HepG2 (cell line): ENCODE measurements around the gene FIZ1. TPM values are rescaled to one million over a fixed set of nuclear protein-coding genes. Genes with fewer than 3 reads are reported as not detected.

Experiments used
- CREM ChIP-seq, 2 experiments: sonication (generic) in 1 of 2; formaldehyde crosslinking in 1 of 2; IDR thresholded peaks; 2 replicates each; pipeline versions ENCODE4 v1.4.0 to v1.6.1; 2016 to 2020; ENCODE audit warnings: antibody characterized with exemption in 1 of 2, mild to moderate bottlenecking in 1 of 2, missing genetic modification reagents in 1 of 2
- FOXK2 ChIP-seq: fragments of 450-650 bp; IDR thresholded peaks from 2 replicates; pipeline ENCODE4 v1.6.1; 2016
- NCOA1 ChIP-seq: sonication (generic); formaldehyde crosslinking; IDR thresholded peaks from 2 replicates; pipeline ENCODE4 v1.9.0; 2021; ENCODE audit warnings: missing genetic modification reagents
- NCOA5 ChIP-seq: sonication (generic); formaldehyde crosslinking; IDR thresholded peaks from 2 replicates; pipeline ENCODE4 v1.4.0; 2020; ENCODE audit warnings: missing genetic modification reagents
- POLR2A ChIP-seq, 2 experiments: IDR thresholded peaks; 2 replicates each; pipeline ENCODE4 v1.6.1; 2011; ENCODE audit warnings: low read depth in 2 of 2, low read length in 2 of 2, mild to moderate bottlenecking in 1 of 2, moderate library complexity in 1 of 2; ENCODE audit not compliant: insufficient read depth in 1 of 2
- RCOR2 ChIP-seq: IDR thresholded peaks from 2 replicates; pipeline ENCODE4 v1.6.1; 2016; ENCODE audit warnings: missing biosample characterization, missing genetic modification reagents
- RFX5 ChIP-seq: IDR thresholded peaks from 2 replicates; pipeline ENCODE4 v1.6.1; 2011; ENCODE audit warnings: low read depth, low read length, improper control_type of control experiment
- SKI ChIP-seq: fragments of 450-650 bp; IDR thresholded peaks from one replicate; pipeline ENCODE4 v1.6.1; 2018; ENCODE audit warnings: mild to moderate bottlenecking; ENCODE audit not compliant: partially characterized antibody
- SNAPC2 ChIP-seq: sonication (generic); formaldehyde crosslinking; IDR thresholded peaks from 2 replicates; pipeline ENCODE4 v1.8.1; 2022; ENCODE audit warnings: mild to moderate bottlenecking, missing genetic modification reagents
- SRSF9 ChIP-seq: fragments of 200-400 bp; formaldehyde crosslinking; IDR thresholded peaks from 2 replicates; pipeline ENCODE4 v1.6.1; 2018; ENCODE audit warnings: borderline replicate concordance, mild to moderate bottlenecking, low read depth, low read length; ENCODE audit not compliant: insufficient read depth, poor library complexity, severe bottlenecking
- ZFY ChIP-seq: sonication (generic); formaldehyde crosslinking; IDR thresholded peaks from 2 replicates; pipeline ENCODE4 v1.4.0; 2020; ENCODE audit warnings: missing genetic modification reagents
- ZNF251 ChIP-seq: sonication (generic); formaldehyde crosslinking; IDR thresholded peaks from 2 replicates; pipeline ENCODE4 v1.9.0; 2021; ENCODE audit warnings: mild to moderate bottlenecking, missing genetic modification reagents
- ZNF33A ChIP-seq: sonication (generic); formaldehyde crosslinking; IDR thresholded peaks from 2 replicates; pipeline ENCODE4 v1.5.1; 2020; ENCODE audit warnings: missing genetic modification reagents, mild to moderate bottlenecking, moderate library complexity, borderline replicate concordance
- ZNF678 ChIP-seq: sonication (generic); formaldehyde crosslinking; IDR thresholded peaks from 2 replicates; pipeline ENCODE4 v1.4.0; 2020; ENCODE audit warnings: mild to moderate bottlenecking, missing genetic modification reagents
- ZNF839 ChIP-seq: sonication (generic); formaldehyde crosslinking; IDR thresholded peaks from 2 replicates; pipeline ENCODE4 v1.4.0; 2020; ENCODE audit warnings: missing genetic modification reagents, mild to moderate bottlenecking, borderline replicate concordance
- polyA plus RNA-seq, 8 experiments: library from polyadenylated mRNA; depleted of rRNA in 3 of 8; stranded (reverse) in 7 of 8; unstranded in 1 of 8; fragments of >200 nt; fragmentation: Illumina TruSeq in 4 of 8; extraction: Trizol in 4 of 8; gene quantifications; 2 replicates each; pipeline versions ENCODE4 v1.2.1 to v1.2.3, GENCODE V29; 2011 to 2016; ENCODE audit warnings: low read depth in 4 of 8, missing spikeins in 1 of 8, mixed read lengths in 1 of 8; ENCODE audit not compliant: insufficient read depth in 1 of 8
- total RNA-seq, 5 experiments: library from RNA; depleted of rRNA; stranded (reverse); fragments of >200 nt; fragmentation: Illumina TruSeq; extraction: Trizol; gene quantifications; 2 replicates each; pipeline ENCODE4 v1.2.3, GENCODE V29; 2016; ENCODE audit warnings: low read depth in 1 of 5
- TF ChIP-seq, protein P1 (sequence below): IDR thresholded peaks from 2 replicates; pipeline ENCODE4 v1.4.0; 2020; ENCODE audit warnings: mild to moderate bottlenecking, missing genetic modification reagents
- TF ChIP-seq, protein P2 (sequence below): sonication (generic); formaldehyde crosslinking; IDR thresholded peaks from 2 replicates; pipeline ENCODE4 v1.5.0; 2020; ENCODE audit warnings: mild to moderate bottlenecking, missing genetic modification reagents
- TF ChIP-seq, protein P3 (sequence below): sonication (generic); formaldehyde crosslinking; IDR thresholded peaks from 2 replicates; pipeline ENCODE4 v1.9.0; 2021; ENCODE audit warnings: missing genetic modification reagents, mild to moderate bottlenecking, borderline replicate concordance
- TF ChIP-seq, protein P4 (sequence below): sonication (generic); formaldehyde crosslinking; IDR thresholded peaks from 2 replicates; pipeline ENCODE4 v1.4.0; 2020; ENCODE audit warnings: mild to moderate bottlenecking, missing genetic modification reagents
- TF ChIP-seq, protein P5 (sequence below): sonication (generic); IDR thresholded peaks from 2 replicates; pipeline ENCODE4 v1.6.1; 2016; ENCODE audit warnings: low read depth, borderline replicate concordance

Gene FIZ1
- total and polyA plus RNA-seq, 2 of the 13 experiments (the other 11 are each of a cell fraction or from before 2014, with no cell fraction given): 3.6 to 5.9 TPM

DNA sequence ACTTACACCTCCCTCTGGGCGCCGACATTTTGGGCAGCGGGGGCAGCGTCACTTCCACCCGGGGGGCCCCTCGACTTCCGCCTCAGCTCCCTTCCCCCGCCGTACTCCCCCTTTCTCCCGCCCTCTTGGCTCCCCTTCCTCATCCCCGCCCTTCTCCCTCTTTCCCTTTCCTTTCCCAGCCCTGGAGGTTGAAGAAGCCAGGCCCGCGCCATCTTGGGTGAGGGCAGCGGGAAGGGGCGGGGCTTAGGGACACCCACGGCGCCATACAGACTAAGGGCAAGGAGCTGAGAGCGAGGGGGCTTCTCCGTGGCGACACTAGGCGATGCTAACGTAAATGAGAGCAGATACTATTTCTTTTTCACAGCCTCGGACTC lies at the start of gene FIZ1 (continued):
- TF ChIP-seq SRSF9 (no peak), RCOR2 (CRISPR knock-in tag) (no peak; the same call in 1 of the 2 replicates), ZNF839 (no peak), NCOA1 (CRISPR knock-in tag) (no peak), ZNF251 (CRISPR knock-in tag) (no peak), FOXK2 (no peak), CREM (IDR thresholded peaks at IDR 0.05) (peak; percentile 93), CREM (CRISPR knock-in tag; IDR thresholded peaks at IDR 0.05) (no peak), ZNF678 (CRISPR knock-in tag) (no peak), NCOA5 (CRISPR knock-in tag) (no peak), SNAPC2 (no peak), ZFY (CRISPR knock-in tag) (peak; percentile 50; the same call in 1 of the 2 replicates), ZNF33A (no peak), RFX5 (no peak), SKI (no peak), POLR2A (IDR thresholded peaks at IDR 0.05; ENCODE audit: insufficient read depth in 1 of 2, low read depth in 2 of 2, low read length in 2 of 2) (no peak)
- TF ChIP-seq, protein P1, sequence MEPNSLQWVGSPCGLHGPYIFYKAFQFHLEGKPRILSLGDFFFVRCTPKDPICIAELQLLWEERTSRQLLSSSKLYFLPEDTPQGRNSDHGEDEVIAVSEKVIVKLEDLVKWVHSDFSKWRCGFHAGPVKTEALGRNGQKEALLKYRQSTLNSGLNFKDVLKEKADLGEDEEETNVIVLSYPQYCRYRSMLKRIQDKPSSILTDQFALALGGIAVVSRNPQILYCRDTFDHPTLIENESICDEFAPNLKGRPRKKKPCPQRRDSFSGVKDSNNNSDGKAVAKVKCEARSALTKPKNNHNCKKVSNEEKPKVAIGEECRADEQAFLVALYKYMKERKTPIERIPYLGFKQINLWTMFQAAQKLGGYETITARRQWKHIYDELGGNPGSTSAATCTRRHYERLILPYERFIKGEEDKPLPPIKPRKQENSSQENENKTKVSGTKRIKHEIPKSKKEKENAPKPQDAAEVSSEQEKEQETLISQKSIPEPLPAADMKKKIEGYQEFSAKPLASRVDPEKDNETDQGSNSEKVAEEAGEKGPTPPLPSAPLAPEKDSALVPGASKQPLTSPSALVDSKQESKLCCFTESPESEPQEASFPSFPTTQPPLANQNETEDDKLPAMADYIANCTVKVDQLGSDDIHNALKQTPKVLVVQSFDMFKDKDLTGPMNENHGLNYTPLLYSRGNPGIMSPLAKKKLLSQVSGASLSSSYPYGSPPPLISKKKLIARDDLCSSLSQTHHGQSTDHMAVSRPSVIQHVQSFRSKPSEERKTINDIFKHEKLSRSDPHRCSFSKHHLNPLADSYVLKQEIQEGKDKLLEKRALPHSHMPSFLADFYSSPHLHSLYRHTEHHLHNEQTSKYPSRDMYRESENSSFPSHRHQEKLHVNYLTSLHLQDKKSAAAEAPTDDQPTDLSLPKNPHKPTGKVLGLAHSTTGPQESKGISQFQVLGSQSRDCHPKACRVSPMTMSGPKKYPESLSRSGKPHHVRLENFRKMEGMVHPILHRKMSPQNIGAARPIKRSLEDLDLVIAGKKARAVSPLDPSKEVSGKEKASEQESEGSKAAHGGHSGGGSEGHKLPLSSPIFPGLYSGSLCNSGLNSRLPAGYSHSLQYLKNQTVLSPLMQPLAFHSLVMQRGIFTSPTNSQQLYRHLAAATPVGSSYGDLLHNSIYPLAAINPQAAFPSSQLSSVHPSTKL (CRISPR knock-in tag): no peak
- TF ChIP-seq, protein P2, sequence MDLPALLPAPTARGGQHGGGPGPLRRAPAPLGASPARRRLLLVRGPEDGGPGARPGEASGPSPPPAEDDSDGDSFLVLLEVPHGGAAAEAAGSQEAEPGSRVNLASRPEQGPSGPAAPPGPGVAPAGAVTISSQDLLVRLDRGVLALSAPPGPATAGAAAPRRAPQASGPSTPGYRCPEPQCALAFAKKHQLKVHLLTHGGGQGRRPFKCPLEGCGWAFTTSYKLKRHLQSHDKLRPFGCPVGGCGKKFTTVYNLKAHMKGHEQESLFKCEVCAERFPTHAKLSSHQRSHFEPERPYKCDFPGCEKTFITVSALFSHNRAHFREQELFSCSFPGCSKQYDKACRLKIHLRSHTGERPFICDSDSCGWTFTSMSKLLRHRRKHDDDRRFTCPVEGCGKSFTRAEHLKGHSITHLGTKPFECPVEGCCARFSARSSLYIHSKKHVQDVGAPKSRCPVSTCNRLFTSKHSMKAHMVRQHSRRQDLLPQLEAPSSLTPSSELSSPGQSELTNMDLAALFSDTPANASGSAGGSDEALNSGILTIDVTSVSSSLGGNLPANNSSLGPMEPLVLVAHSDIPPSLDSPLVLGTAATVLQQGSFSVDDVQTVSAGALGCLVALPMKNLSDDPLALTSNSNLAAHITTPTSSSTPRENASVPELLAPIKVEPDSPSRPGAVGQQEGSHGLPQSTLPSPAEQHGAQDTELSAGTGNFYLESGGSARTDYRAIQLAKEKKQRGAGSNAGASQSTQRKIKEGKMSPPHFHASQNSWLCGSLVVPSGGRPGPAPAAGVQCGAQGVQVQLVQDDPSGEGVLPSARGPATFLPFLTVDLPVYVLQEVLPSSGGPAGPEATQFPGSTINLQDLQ (CRISPR knock-in tag): no peak
- TF ChIP-seq, protein P3, sequence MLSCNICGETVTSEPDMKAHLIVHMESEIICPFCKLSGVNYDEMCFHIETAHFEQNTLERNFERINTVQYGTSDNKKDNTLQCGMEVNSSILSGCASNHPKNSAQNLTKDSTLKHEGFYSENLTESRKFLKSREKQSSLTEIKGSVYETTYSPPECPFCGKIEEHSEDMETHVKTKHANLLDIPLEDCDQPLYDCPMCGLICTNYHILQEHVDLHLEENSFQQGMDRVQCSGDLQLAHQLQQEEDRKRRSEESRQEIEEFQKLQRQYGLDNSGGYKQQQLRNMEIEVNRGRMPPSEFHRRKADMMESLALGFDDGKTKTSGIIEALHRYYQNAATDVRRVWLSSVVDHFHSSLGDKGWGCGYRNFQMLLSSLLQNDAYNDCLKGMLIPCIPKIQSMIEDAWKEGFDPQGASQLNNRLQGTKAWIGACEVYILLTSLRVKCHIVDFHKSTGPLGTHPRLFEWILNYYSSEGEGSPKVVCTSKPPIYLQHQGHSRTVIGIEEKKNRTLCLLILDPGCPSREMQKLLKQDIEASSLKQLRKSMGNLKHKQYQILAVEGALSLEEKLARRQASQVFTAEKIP (CRISPR knock-in tag): no peak
- TF ChIP-seq, protein P4, sequence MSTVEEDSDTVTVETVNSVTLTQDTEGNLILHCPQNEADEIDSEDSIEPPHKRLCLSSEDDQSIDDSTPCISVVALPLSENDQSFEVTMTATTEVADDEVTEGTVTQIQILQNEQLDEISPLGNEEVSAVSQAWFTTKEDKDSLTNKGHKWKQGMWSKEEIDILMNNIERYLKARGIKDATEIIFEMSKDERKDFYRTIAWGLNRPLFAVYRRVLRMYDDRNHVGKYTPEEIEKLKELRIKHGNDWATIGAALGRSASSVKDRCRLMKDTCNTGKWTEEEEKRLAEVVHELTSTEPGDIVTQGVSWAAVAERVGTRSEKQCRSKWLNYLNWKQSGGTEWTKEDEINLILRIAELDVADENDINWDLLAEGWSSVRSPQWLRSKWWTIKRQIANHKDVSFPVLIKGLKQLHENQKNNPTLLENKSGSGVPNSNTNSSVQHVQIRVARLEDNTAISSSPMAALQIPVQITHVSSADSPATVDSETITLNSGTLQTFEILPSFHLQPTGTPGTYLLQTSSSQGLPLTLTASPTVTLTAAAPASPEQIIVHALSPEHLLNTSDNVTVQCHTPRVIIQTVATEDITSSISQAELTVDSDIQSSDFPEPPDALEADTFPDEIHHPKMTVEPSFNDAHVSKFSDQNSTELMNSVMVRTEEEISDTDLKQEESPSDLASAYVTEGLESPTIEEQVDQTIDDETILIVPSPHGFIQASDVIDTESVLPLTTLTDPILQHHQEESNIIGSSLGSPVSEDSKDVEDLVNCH: no peak
- TF ChIP-seq, protein P5, sequence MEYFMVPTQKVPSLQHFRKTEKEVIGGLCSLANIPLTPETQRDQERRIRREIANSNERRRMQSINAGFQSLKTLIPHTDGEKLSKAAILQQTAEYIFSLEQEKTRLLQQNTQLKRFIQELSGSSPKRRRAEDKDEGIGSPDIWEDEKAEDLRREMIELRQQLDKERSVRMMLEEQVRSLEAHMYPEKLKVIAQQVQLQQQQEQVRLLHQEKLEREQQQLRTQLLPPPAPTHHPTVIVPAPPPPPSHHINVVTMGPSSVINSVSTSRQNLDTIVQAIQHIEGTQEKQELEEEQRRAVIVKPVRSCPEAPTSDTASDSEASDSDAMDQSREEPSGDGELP: no peak
